HG02870 (cell line): ENCODE data around the gene CD81.
"Not testable (repeated sequence)": the region's sequence is repeated elsewhere in the genome, so short reads cannot be mapped to it uniquely, and the experiment has no call there.

Experiments
- ATAC-seq: cut with Tn5 transposase; IDR thresholded peaks from one replicate; pipeline ENCODE4 v1.9.1; 2021; ENCODE audit warnings: mild to moderate bottlenecking, moderate library complexity; ENCODE audit not compliant: unreplicated experiment

Gene CD81, protein sequence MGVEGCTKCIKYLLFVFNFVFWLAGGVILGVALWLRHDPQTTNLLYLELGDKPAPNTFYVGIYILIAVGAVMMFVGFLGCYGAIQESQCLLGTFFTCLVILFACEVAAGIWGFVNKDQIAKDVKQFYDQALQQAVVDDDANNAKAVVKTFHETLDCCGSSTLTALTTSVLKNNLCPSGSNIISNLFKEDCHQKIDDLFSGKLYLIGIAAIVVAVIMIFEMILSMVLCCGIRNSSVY

DNA sequence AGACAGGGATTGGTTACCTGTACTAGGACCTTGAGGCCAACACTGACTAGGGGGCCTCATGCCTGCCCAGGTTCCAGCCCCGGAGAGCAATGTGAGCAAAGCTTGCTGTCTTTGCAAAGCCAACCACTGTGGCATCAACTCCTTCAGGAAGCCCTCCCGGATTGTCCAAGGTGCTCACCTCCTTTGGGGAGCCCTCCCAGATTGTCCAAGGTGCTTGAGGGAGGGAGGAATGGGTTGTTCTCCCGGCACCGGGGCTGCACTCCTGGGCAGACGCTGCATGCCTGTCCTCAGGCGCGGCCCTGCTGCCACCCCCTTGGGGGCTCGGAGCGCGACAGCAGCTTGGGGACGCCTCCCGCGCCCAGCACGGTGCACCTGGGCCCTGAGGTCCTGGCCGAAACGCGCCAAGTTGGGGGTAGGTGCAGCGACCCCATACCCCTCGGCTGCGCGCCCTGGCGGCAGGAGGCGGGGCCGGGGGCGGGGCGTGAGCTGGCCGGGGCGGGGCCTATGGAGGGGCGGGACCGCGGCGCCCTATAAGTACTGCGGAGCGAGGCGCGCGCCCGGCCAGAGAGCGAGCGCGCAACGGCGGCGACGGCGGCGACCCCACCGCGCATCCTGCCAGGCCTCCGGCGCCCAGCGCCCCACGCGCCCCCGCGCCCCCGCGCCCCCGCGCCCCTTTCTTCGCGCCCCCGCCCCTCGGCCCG is at the start of gene CD81:
TSS of gene CD81 (plus strand) at position 560 of the 701 bp plus-strand sequence. CDS start 240 bp downstream, outside the sequence.
- peak; percentile 49 for ATAC-seq

DNA sequence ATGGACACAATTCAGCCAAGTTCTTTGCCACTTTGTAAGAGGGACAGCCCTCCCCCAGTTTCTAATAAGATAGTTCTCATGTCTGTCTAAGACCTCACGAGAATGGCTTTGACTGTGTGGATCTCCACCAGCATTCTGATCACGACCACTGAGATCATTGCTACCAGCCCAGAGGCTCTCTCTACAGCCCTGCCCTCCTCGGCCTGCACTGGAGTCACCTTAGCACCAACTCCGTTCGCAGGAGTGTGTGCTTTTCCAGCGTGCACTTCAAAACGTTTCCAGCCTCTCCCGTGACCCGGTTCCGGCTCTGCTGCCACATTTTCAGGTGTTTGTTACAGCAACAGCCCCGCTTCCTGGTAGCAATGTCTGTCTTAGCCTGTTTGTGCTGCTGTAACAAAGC is 49.1 kb upstream of the CD81 start:
- ATAC-seq = no peak

GRCh38 chr11:2328656-2329354 is 48.3 kb upstream of the CD81 start:
- ATAC-seq = no peak

GRCh38 chr11:2329551-2329950 is 47.6 kb upstream of the CD81 start:
- no peak for ATAC-seq

GRCh38 chr11:2330696-2331095 is 46.4 kb upstream of the CD81 start:
- ATAC-seq = no peak

DNA sequence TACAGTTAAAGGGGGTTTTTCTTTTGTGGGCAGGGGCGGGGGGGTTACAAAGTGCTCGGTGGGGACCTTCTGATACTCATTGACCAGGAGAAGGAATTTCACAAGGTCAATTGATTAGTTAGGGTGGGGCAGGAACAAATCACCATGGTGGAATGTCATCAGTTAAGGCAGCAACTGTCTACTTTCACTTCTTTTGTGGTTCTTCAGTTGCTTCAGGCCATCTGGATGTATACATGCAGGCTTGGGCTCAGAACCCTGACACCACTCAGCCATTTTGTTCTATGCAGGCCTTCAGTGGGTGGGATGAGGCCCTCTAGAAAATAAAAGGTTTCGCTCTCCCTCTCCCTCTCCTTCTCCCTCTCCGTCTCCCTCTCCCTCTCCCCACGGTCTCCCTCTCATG is 45.7 kb upstream of the CD81 start:
- no peak for ATAC-seq

DNA sequence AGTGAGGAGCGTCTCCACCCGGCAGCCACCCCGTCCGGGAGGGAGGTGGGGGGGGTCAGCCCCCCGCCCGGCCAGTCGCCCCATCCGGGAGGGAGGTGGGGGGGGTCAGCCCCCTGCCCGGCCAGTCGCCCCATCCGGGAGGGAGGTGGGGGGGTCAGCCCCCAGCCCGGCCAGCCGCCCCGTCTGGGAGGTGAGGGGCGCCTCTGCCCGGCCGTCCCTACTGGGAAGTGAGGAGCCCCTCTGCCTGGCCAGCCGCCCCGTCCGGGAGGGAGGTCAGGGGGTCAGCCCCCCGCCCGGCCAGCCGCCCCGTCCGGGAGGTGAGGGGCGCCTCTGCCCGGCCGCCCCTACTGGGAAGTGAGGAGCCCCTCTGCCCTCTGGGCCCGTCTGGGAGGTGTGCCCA is 44.5 kb upstream of the CD81 start:
- not testable (repeated sequence) for ATAC-seq

- ATAC-seq = not testable (repeated sequence)
These were observed 43.5 kb upstream of the CD81 start for GRCh38 chr11:2333486-2334205.

GRCh38 chr11:2335286-2335685 is 41.8 kb upstream of the CD81 start:
- ATAC-seq = not testable (repeated sequence)

- not testable (repeated sequence) for ATAC-seq
These were observed 38.4 kb upstream of the CD81 start for GRCh38 chr11:2338760-2339159.

GRCh38 chr11:2342557-2342956 is 34.6 kb upstream of the CD81 start:
- ATAC-seq = no peak

DNA sequence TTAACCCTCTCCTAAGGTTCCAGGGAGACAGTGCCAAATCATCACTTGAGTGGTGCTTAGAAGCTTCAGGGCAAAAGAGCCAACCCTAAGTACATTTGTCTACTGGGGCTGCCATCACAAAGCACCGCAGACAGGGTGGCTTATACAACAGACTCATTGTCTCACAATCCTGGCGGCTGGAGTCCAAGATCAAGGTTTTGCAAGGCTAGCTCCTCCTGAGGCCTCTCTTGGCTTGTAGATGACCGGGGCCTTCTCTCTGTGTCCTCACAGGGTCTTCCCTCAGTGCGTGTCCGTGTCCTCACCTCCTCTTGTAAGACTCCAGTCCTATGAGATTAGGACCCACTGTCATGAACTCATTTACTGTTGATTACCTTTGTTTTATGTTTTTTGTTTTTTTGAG is 34.1 kb upstream of the CD81 start:
- no peak for ATAC-seq

DNA sequence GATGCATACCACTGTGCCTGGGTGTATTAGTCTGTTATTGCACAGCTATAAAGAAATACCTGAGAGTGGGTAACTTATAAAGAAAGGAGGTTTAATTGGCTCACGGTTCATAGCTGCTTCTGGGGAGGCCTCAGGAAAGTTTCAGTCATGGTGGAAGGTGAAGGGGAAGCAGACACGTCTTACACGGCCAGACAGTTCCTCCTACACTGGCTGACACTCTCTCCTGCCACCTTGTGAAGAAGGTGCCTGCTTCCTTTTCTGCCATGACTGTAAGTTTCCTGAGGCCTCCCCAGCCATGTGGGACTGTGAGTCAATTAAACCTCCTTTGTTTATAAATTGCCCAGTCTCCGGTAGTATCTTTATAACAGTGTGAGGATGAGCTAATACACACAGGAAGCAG is 33.6 kb upstream of the CD81 start:
- ATAC-seq = no peak

GRCh38 chr11:2345050-2345449 is 32.1 kb upstream of the CD81 start:
- no peak for ATAC-seq

- no peak for ATAC-seq
These were observed 31.1 kb upstream of the CD81 start for GRCh38 chr11:2346014-2346413.

GRCh38 chr11:2346586-2347307 is 30.4 kb upstream of the CD81 start:
- ATAC-seq = no peak

GRCh38 chr11:2347308-2347830 is 29.7 kb upstream of the CD81 start:
- ATAC-seq = no peak

- no peak for ATAC-seq
These were observed 28.1 kb upstream of the CD81 start for GRCh38 chr11:2348986-2349385.

DNA sequence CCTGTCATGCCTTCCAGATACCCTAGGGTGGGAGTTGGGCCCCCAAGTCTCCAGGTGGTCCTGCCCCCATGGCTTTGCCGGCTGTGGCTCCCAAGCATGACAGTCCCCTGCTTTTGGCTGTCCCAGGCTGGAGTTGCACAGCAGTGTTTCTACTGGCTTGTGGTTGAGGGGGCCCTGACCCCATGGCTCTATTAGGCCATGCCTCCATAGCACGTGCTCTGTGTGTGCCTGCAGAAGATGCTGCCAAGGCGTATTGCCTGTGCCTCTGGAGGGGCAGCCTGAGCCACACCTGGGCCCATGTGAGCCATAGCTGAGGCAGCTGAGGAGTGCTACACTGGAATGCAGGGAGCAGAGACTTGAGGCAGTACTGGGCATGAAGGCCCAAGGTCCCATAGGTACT is 25.4 kb upstream of the CD81 start:
- ATAC-seq = no peak

DNA sequence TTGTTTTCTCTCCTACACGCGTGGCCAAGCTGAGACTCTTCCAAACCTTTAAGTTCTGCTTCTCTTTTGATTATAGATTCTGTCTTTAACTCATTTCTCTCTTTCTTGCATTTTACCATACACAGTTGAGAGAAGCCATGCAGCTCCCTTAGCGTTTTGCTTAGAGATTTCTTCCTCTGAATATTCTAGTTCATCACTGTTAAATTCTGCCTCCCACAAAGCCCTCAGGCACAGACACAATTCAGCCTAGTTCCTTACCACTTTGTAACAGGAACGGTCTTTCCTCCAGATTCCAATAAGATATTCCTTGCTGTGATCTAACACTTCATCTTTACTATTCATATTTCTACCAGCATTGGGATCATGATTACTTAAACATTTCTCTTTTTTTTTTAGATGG is 24.7 kb upstream of the CD81 start:
- no peak for ATAC-seq
